Anterior cingulate cortex (tissue), 58 donors: ENCODE results near the gene TFF2.

ENCODE experiments used
- DNase-seq, 58 donors: peaks; one replicate each; lab custom pipeline; 2025; lab: John Stamatoyannopoulos, UW

TFF2 gene

DNA sequence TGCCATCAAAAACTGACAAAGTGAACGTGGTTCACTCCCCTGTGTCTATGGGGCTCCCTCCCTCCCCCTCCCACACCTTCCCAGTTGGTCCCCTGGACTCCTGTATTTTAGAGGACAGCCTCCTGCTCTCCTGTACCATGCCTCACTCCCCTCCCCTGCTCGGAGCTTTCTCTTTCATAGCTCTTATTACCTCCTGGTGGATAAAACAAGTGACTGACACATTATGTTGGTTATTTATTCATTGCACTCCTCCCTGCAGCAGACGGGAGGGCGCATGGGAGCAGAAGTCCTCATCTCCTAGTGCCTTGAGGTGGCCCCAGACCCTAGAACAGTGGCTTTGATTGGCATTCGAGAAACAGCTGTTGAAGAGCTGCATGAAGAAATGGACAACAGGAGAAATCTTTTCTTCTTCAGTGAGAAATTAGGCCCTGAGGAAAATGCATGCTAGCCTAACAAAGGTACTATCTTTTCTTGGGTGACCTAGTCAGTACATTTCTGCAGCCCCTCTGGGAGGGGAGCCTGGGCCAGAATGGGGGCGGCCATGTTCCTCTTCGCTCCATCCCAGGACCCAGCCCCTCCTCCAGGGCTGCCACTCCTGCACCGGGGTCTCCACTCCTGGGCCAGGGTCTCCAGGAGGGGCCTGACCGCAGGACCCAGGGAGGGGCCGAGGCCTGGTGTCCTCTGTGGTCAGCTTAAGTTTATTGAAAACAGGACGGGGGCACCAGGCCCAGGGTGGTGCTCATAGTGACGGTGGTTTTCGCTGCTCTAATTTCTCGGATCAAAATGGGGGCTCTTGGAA lies 16.8 kb upstream of the TFF2 start:
- no peak for DNase-seq

DNA sequence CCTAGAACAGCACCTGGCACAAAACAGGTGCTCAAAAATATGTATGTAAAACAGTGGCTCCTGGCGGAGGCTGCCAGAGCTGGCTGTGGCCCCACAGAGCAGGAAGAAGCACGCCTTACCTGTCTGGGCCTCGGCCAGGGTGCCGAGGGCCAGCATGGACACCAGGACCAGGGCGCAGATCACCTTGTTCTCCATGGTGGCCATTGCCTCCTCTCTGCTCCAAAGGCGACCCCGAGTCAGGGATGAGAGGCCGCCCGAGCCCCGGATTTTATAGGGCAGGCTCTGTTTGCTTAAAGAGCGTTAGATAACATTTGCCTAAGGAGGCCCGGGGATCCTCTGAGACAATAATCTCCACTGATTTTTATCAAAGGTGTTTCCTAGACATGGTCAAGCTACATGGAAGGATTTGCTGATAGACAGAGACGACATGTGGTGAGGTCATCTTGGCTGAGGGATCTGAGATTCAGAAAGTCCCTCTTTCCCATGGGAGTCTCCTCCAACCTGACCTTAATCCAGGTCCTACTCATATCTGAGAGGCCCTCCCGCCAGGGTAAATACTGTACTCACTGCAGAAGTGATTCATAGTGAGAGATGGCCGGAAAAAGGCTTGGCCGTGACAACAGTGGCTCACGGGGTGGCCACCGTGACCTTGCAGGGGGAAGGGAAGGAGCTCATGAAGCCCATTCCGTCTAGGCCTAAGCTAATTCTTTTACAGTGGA lies 15.7 kb upstream of the TFF2 start, which contains the start of gene TFF1:
Gene TFF1, minus strand, starts transcription at position 244 of the 719 bp plus-strand sequence. Its CDS starts 40 bp downstream, at position 204.
- DNase-seq, result no peak

DNA sequence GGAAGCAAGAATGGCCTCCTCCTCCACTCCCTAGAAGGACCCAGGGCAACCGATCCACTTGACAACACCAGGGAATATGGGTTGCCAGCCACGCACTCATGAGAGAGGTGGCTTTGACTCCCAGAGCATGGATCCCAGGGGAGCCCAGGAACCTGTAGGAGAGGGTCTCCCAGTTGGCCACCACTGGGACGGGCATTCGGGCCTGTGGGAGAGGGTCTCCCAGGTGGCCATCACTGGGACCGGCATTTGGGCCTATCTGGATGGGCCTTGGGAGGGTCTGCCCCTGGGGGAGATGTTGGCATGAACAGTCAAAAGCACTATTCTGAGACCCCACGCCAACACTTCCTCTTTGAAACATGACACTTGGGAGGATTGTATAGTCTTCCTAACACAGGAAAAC lies 15.0 kb upstream of the TFF2 start:
- DNase-seq, result no peak

DNA sequence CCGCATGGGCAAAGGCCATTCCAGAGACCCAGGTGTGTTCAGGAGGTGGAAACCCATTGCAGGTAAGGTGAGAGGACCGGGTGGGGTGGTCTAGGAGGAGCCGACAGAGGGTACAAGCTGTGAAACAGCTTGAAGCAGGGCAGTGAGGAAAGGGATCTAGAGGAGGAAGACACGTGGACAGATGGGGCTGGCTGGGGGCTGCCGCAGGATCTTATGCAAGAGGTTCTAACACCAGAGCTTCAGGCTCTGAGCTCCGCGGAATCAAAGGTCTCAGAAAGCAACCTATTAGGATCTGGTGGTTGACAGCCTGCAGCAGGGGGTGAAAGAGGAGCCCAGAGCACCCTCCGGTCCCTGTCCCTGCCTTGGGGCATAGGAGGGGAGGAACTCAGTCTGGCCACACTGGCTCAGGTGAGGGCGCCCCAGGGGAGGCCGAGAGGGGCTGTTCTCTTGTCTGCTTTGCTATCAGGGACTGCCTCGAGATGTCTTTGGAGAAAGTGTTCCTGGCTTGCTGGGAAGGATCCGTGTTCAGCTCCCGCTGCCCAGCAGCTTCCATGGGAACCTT lies 13.6 kb upstream of the TFF2 start:
- DNase-seq, result no peak

DNA sequence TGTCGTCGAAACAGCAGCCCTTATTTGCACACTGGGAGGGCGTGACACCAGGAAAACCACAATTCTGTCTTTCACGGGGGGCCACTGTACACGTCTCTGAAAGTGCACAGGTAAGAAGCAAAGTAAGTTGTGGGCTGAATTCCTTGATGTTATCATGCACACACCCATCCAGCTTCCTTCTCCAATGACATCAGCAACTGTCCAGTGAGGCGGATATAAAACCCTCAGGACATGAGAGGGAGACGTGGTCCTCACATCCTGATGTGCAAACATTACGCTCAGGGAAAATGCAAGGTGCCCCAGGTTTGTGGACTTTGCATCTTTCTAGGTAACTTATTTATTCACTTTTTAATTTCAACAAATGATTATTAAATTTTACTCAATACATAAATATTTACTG lies 12.5 kb upstream of the TFF2 start:
- DNase-seq, result no peak

DNA sequence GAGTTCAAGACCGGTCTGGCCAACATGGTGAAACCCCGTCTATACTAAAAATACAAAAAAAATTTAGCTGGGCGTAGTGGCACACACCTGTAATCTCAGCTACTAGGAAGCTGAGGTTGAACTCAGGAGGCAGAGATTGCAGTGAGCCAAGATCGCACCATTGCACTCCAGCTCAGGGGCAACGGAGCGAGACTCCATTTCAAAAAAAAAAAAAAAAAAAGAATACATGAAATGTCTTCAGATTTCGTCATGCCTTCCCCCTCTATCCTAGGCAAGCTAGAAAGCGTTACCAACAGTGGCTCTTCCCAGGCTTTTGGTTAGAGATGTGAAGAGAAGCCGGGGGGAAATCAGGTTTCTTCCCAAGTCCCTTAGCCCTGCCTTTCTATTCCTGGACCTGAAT lies 11.9 kb upstream of the TFF2 start:
- DNase-seq, result no peak

DNA sequence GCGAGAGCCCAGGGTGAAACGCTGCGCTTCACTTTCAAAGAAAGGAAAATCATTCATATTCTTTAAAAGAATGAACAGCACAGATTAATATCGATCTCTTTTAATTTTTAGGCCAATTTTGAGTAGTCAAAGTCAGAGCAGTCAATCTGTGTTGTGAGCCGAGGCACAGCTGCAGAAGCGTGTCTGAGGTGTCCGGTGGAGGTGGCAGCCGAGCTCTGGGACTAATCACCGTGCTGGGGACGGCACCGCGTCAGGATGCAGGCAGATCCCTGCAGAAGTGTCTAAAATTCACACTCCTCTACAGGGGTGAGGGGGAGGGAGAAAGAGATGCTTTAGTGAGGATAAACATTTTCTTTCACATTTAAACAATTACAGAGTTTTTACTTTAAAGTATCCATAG lies 11.4 kb upstream of the TFF2 start:
- no peak for DNase-seq

DNA sequence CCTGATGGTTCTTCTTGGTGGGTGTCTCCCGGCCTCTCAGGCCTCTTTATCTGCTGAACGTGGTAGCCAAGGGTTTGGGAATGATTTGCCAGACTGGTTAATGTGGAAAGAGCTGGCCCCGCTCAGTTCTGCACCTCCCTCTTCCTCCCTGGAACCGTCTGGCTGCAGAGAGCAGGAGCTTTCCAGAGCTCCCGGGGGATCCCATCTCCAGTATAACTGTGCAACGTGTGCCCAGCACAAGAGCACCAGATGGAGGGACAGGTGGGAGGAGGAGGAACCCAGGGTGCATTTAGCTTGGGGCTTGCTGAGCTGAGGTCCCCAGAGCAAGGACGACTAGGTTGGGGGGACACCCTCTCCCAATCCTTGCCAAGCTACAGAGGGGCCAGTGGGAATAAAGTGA lies 10.5 kb upstream of the TFF2 start:
- no peak for DNase-seq

- DNase-seq, result no peak
Measured at GRCh38 chr21:42360317-42360716, 9.5 kb upstream of the TFF2 start.

DNA sequence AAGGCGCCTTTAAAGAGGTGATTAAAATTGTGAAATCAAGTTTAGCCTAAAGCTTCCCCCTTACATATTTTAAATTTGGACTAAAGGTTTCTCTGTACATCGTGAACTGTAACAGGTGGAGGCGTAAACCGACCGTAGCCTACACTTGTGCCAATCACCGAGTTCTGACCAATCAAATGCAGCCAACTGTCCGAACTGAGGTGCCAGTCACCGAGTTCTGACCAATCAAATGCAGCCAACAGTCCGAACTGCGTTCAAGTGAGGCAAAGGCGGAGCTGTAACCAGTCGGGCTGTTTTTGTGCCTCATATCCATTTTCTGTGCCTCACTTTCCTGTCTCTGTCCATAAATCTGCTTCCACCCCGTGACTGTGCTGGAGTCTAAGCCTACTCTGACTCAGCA lies 8.1 kb upstream of the TFF2 start:
- no peak for DNase-seq

DNA sequence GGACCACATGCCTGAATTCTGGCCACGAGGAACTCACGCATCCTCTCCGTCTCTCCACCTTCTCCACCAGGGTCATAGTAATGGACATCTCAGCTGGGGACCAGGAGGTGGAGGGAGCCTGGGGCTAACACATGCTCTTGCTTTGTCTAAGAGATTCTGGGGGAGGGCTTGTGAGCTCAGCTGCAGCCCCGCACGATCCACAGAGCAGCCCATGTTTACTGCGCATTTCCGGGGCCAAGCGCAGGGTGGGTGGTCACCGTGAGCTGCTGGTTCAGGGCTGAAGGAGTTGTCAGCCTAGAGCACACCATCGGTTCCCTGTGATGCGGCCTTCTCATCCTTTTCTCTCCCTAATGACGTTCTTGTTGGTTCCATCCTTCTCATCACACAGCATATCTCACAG lies 7.5 kb upstream of the TFF2 start:
- DNase-seq, result no peak

DNA sequence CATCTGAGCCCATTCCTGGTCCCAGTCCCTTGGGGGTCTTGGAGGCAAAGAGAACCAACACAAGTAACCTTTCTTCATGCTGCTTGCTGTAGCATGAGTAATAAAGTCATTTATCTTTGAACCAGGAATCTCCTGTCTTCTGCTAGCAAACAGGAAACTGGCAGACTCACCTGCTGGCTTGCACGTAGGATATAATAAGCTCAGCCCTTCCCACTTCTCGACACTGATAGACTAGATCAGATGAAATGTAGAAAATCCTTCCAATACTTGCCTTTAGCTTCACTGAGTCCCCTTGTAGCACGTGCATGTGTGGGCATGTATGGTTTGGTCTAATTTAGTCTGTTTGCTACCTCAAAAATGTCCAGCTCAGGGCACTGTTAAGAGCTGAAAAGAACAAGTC lies 6.5 kb upstream of the TFF2 start:
- DNase-seq, result no peak

- no peak for DNase-seq
Measured at GRCh38 chr21:42356650-42357049, 5.9 kb upstream of the TFF2 start.

- DNase-seq, result no peak
Measured at GRCh38 chr21:42356046-42356445, 5.3 kb upstream of the TFF2 start.

DNA sequence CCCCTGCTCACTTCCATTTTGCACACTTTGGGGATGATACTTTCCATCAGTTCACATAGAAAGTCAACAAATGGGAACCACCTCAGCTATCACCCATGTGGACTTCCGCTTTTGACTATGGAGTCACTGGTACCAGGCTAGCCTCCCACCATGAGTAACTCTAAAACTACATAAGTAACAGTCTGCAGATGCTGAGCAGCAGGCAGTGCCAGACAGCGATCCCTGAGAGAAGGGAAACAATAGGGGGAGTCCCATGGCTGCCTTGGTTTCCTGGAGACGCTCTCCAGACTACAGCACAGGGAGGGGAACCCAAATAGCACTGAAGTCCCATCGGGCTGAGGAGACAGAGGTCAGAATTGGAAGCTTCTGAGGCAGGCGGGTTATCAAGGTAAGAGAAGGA lies 2.8 kb upstream of the TFF2 start:
- no peak for DNase-seq

DNA sequence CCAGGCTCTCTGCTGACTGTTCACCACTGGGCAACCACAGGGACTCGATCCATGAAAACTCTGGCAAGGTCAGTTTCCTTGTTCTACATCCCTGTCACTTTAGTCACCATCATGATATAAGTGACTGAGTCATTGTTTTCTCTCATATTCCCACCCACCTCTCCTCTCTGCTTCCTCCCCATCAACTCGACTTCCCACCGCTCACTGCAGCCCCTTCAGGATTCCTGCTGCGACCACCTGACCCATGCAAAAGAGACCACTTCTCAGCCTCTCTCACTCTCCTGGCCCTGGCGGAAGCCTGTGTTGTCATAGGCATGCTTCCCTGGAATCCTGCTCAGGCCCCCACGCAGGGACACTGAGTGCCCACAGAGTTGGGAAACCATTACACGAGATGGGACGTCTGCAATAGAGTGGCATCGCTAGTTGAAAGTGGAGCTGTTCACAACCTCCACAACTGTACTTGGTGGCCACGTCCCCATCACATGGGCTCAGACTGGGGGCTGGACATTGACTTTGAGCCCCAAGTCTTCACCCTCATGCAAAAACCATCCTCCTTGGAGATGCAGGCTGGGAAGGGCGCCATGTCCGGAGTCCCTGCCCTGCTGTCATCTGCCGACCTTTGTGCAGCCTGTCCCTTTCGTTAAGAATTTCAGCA lies 1.8 kb upstream of the TFF2 start:
- no peak for DNase-seq

DNA sequence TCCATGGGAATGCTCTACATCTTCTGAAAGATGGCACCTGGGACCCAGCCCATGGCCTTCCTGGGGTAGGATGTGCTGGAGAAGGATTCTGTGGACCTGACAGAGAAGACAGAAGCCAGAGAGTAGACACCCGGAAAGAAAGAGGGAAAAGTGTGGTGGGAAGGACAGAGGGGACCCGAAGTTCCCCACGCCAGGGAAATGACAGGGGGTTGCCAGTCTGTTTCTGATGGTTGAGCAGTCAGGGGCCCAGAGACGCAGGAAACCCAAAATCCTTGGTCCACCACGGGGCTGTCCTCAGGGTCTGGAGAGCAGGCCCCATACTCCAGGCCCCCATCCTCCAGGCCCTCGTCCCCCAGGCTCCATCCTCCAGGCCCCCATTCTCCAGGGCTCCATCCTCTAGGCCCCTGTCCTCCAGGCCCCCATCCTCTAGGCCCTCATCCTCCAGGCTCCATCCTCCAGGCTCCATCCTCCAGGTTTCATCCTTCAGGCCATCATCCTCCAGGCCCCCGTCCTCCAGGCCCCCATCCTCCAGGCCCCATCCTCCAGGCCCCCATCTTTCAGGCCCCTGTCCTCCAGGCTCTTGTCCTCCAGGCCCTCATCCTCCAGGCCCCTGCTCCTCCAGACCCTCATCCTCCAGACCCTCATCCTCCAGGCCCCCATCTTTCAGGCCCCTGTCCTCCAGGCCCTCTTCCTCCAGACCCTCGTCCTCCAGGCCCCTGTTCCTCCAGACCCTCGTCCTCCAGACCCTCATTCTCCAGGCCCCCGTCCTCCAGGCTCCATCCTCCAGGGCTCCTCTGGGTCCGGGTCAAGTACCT lies 1.0 kb upstream of the TFF2 start:
- no peak for DNase-seq

DNA sequence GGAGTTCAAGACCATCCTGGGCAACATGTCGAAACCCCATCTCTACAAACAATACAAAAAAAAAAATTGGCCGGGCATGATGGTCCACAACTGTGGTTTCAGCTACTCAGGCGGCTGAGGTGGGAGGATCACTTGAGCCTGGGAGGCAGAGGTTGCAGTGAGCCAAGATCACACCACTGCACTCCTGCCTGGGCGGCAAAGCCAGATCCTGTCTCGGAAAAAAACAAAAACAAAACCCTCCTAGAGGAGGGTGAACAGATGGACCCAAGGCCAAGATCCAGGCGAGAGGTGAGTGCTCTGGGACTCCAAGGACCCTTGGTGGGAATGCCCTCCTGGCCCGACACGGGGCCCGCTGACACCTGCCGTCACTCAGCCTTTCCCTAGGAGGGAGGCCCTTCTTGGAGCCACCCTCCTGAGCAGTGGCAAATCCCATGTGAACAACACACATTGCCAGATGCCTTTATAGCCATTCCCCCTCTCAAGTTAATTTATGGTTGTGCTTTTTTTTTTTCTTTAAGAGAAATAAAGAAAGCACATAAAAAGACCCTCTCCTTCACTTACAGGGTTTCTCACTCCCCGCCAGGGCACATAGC lies 380 bp downstream of the TFF2 start:
- DNase-seq, result no peak

DNA sequence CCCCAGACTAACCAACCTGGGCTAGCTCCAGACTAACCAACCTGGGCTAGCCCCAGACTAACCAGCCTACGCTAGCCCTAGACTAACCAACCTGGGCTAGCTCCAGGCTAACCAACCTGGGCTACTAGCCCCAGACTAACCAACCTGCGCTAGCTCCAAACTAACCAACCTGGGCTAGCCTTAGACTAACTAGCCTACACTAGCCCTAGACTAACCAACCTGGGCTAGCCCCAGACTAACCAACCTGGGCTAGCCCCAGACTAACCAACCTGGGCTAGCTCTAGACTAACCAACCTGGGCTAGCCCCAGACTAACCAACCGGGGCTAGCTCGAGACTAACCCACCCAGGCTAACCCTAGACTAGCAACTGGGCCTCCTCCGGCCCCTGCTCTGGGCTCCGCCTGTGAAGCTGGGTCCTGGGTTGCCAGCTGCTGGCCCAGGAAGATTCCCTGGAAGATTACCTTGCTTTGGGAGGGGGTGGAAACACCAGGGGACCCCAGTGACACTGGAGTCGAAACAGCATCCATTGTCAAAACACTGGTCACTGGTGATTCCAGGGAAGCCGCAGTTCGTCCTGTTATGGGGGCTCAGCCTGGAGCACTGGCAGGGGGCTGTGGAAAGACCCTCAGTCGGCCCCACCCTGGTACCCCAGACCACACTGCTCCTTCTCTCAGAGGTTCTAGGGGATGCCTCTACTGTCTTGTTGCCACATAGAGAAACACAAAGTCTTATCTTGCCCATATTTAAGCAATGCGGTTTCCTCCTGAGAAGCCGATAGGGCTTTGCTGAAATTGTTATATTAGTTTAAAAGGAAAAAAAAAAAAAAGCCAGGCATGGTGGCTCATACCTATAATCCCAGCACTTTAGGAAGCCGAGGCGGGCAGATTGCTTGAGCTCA lies 1.1 kb downstream of the TFF2 start:
- DNase-seq, result no peak
